Muscle of leg (tissue), 11 donors: ENCODE measurements around the gene CSGALNACT2. TPM values are rescaled to one million over a fixed set of nuclear protein-coding genes. Genes with fewer than 3 reads are reported as not detected.
A peak's percentile ranks its signal among the peaks of the same experiment; 100 is the strongest.
"Not testable (repeated sequence)": the region's sequence is repeated elsewhere in the genome, so short reads cannot be mapped to it uniquely, and the experiment has no call there.

Experiments used
- DNase-seq: peaks from one replicate; pipeline ENCODE4 v3.0.0; 2013
- H3K27ac ChIP-seq: one replicate; pipeline ENCODE4 v1.5.1; 2013; ENCODE audit warnings: mild to moderate bottlenecking, low read length, control low read depth
- H3K27me3 ChIP-seq: one replicate; pipeline ENCODE4 v1.6.1; 2013; ENCODE audit warnings: low read length; ENCODE audit not compliant: control insufficient read depth, insufficient read depth
- H3K36me3 ChIP-seq: one replicate; pipeline ENCODE4 v1.6.1; 2013; ENCODE audit warnings: low read length; ENCODE audit not compliant: control insufficient read depth, insufficient read depth
- H3K4me1 ChIP-seq: one replicate; pipeline ENCODE4 v1.6.1; 2013; ENCODE audit warnings: low read length; ENCODE audit not compliant: control insufficient read depth, insufficient read depth
- H3K4me3 ChIP-seq: one replicate; pipeline ENCODE4 v1.5.1; 2013; ENCODE audit warnings: low read length, control low read depth
- H3K9me3 ChIP-seq: replicated peaks from 2 replicates; pipeline ENCODE4 v1.6.1; 2013; ENCODE audit warnings: low read depth, low read length; ENCODE audit not compliant: control insufficient read depth
- WGBS: methylation state at CpG from one replicate; pipeline ENCODE4 v1.1.5; 2013; ENCODE audit warnings: missing lambda C conversion rate; ENCODE audit not compliant: insufficient coverage; 5-methylcytosine and 5-hydroxymethylcytosine counted together
- polyA plus RNA-seq, 8 donors: library from polyadenylated mRNA; unstranded; fragments of 120-200 nt; gene quantifications; one replicate each; pipeline versions ENCODE4 v1.2.1 to v1.2.3, GENCODE V29; 2013; ENCODE audit warnings: inconsistent platforms in 1 of 8, low replicate concordance in 1 of 8; ENCODE audit not compliant: insufficient read length in 8 of 8, insufficient read depth in 1 of 8
- total RNA-seq: library from RNA; stranded (reverse); fragments of 120-200 nt; gene quantifications from one replicate; pipeline ENCODE4 v1.2.4, GENCODE V29; 2013

The CSGALNACT2 gene
- total and polyA plus RNA-seq, 9 donors = 16.2 to 30.8 (median 23.0) TPM

DNA sequence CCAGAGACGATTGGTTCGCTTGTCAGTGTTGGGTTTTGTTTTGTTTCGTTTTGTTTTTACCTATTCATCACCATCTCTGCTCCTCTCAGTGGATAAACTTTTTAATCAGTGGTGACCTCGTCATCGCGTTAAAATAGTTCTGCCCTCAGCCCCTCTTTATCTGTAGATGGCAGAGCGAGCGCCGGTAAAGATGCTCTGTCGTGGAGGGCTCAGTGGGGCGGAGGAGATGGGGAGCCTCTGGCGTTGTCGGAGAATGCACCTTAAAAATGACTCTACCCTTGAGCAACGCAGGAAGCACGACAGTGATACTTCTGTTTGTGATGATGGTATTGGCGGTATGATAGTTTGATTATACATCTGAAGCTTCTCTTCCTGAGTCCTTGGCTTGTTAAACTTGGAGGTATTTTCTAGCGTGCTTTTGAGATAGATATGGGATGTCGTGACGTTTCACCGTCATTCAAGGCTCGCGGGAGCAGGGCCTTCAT lies 554 bp downstream of the CSGALNACT2 start:
- Histone ChIP-seq H3K36me3 (no peaks in the 10 kb centered on the region), H3K4me3 (peak overlapping the region; percentile 82), H3K27me3 (no peaks in the 10 kb centered on the region), H3K4me1 (peaks cover 15% of the 10 kb centered on the region), H3K9me3 (no peaks in the 10 kb centered on the region), H3K27ac (peak overlapping the region; percentile 94)
- DNase-seq = peak; percentile 55
- 0% methylated on average over 9 of the region's 22 CpGs for WGBS

DNA sequence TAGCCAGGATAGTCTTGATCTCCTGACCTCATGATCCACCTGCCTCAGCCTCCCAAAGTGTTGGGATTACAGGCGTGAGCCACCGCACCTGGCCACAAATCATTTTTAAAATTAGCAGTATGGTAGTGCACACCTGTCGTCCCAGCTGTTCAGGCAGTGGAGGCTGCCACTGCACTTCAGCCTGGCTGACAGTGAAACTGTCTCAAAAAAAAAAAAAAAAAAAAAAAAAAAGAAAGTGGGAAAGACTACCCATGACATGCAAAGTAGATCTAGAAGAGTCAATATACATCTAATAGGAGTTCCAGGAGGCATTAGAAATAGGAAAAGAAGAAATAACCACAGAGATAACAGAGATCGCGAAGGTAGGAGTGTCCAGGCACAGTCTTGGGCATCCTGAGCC lies 3.2 kb downstream of the CSGALNACT2 start:
- peaks cover 10% of the 10 kb centered on the region for H3K4me1 ChIP-seq
- H3K9me3 ChIP-seq = no peaks in the 10 kb centered on the region
- no peaks in the 10 kb centered on the region for H3K27me3 ChIP-seq
- no peak overlapping the region for H3K4me3 ChIP-seq
- no peaks in the 10 kb centered on the region for H3K36me3 ChIP-seq
- 81% methylated on average over 2 of the region's 5 CpGs for WGBS
- no peak overlapping the region for H3K27ac ChIP-seq
- DNase-seq = no peak

DNA sequence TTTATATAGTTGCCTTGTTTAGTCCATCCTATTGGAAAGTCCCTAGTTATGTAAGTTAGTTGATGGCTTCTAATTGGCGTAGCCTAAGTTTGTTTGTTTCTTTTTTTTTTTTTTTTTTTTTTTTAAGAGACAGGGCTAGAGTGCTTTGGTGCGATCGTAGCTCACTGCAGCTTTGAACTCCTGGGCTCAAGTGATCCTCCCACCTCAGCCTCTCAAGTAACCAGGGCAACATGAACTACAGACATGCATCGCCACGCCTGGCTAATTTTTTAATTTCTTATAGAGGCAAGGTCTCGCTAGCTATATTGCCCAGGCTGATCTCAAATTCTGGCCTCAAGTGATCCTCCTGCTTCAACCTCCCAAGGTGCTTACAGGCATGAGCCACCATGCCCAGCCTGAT lies 7.1 kb downstream of the CSGALNACT2 start:
- Histone ChIP-seq H3K27ac (no peak overlapping the region), H3K36me3 (no peaks in the 10 kb centered on the region), H3K4me3 (no peak overlapping the region), H3K27me3 (no peaks in the 10 kb centered on the region), H3K4me1 (no peaks in the 10 kb centered on the region), H3K9me3 (peaks cover 6% of the 10 kb centered on the region)
- DNase-seq = no peak
- WGBS = 84% methylated on average over 5 of the region's 6 CpGs

DNA sequence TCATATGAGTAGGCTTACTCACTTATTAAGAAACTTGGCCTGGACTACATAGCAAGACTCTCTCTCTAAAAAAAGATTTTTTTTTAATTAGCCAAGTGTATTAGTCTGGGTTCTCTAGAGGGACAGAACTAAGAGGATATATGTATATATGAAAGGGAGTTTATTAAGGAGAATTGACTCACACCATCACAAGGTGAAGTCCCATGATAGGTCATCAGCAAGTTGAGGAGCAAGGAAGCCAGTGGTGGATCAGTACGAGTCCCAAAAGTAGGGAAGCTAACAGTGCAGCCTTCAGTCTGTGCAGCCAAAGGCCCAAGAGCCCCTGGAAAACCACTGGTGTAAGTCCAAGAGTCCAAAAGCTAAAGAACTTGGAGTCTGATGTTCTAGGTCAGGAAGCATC lies 7.7 kb downstream of the CSGALNACT2 start:
- not testable (repeated sequence) for H3K4me1 ChIP-seq, H3K4me3 ChIP-seq, H3K36me3 ChIP-seq, H3K27me3 ChIP-seq, H3K27ac ChIP-seq, H3K9me3 ChIP-seq, DNase-seq
- WGBS = 82% methylated on average over 1 of the region's 1 CpG

DNA sequence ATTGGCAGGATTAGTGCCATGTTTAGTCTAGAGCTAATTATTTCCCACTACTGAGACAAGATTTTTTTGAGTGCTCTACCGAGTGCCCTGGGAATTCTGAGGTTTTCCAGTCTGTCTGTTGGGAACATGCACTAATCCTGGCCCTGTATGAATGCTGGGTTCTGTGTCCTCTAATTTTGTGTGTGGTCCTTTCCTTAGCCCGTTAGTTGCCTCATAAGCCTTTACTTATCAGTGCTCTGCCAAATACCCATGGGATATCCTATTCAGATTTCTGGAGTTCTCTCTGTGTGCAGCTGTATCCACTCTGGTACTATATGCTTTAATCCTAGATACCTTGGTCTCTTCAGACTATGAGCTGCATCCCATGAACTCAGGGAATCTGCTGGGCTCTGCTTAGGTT lies 13.1 kb downstream of the CSGALNACT2 start:
- no peaks in the 10 kb centered on the region for H3K27me3 ChIP-seq
- no peak overlapping the region for H3K4me3 ChIP-seq
- H3K9me3 ChIP-seq = peaks cover 6% of the 10 kb centered on the region
- H3K36me3 ChIP-seq = no peaks in the 10 kb centered on the region
- H3K4me1 ChIP-seq = peaks cover 4% of the 10 kb centered on the region
- WGBS = no CpG with 5 or more reads among the region's 2 CpGs
- no peak for DNase-seq
- H3K27ac ChIP-seq = no peak overlapping the region

DNA sequence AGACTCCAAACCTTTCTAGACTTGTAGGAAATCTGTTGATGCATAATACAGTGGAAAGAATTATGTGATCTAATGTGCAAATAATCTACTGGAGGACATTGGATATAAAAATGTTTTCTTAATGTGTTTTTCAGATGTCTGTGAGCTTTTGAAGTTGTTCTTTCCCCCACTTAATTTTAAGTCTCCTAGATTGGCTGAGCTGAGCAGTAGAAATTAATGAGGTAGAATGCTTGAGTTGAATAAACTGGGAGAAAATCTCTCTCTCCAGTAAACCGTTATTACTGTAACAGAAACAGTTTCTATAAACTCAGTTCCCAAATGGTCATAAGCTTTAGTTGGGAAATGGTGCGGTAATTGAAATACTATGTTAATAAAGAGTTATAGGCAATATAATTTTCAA lies 15.7 kb downstream of the CSGALNACT2 start:
- DNase-seq = peak; percentile 80
- Histone ChIP-seq H3K27me3 (no peaks in the 10 kb centered on the region), H3K36me3 (no peaks in the 10 kb centered on the region), H3K4me3 (no peak overlapping the region), H3K4me1 (peaks cover 4% of the 10 kb centered on the region), H3K27ac (no peak overlapping the region), H3K9me3 (peaks cover 4% of the 10 kb centered on the region)
- WGBS = no CpG with 5 or more reads among the region's 2 CpGs

DNA sequence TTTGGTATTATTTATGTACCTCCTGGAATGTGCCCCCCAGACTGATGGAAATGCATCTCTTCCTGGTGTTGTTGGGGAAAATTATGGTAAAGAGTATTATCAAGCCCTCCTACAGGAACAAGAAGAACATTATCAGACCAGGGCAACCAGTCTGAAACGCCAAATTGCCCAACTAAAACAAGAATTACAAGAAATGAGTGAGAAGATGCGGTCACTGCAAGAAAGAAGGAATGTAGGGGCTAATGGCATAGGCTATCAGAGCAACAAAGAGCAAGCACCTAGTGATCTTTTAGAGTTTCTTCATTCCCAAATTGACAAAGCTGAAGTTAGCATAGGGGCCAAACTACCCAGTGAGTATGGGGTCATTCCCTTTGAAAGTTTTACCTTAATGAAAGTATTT lies 17.0 kb downstream of the CSGALNACT2 start:
- Histone ChIP-seq H3K27me3 (no peaks in the 10 kb centered on the region), H3K9me3 (no peaks in the 10 kb centered on the region), H3K4me3 (no peak overlapping the region), H3K27ac (no peak overlapping the region), H3K4me1 (peaks cover 4% of the 10 kb centered on the region), H3K36me3 (no peaks in the 10 kb centered on the region)
- no CpG with 5 or more reads among the region's 2 CpGs for WGBS
- no peak for DNase-seq

DNA sequence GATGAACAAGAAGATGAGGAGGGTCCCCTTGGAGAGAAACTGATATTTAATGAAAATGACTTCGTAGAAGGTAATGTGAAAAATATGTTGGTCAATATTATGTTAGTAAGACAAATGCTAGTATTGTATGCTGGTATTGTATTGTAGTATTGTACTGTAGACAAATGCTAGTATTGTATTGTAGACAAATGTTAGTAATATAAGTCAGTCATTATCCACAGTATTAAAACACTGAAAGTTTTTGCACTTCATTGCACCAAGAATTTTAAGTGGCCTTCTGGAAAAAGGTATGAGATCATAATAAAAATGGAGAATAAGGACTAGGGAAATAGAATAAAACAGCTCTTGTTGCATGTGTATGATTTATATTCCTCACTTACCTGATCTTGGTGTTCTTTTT lies 17.5 kb downstream of the CSGALNACT2 start:
- Histone ChIP-seq H3K9me3 (no peaks in the 10 kb centered on the region), H3K27me3 (no peaks in the 10 kb centered on the region), H3K4me3 (no peak overlapping the region), H3K4me1 (peaks cover 4% of the 10 kb centered on the region), H3K36me3 (no peaks in the 10 kb centered on the region), H3K27ac (no peak overlapping the region)
- WGBS = 100% methylated on average over 1 of the region's 1 CpG
- DNase-seq = no peak

DNA sequence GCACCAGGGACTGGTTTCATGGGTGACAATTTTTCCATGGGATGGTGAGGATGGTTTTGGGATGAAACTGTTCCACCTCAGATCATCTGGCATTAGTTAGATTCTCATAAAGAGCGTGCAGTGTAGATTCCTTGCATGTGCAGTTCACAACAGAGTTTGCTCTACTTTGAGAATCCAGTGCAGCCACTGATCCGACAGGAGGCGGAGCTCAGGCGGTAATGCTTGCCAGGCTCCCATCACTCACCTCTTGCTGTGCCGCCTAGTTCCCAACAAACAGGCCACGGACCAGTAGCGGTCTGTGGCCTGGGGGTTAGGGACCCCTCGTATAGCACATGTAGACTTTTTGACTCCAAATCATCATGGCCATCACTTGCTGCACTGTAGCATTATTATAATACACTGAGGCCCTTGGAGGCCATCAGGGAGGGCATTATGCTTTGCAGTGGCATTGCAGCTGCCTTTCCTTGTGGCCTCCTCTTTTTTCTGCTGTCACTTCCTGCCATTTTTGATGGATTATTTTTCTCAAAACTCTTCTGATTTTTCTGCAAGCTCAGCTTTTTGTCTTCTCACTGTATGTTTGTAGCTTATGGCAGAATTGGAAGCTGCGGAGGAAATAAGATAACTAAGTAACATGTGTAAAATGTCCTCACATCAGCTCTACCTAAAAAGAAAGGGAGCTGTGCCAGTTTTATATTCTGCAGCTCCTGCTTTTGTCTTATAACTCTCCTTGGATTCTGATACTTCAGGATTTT lies 18.5 kb downstream of the CSGALNACT2 start:
- 35% methylated on average over 7 of the region's 9 CpGs for WGBS
- DNase-seq = no peak
- H3K4me1 ChIP-seq = no peaks in the 10 kb centered on the region

DNA sequence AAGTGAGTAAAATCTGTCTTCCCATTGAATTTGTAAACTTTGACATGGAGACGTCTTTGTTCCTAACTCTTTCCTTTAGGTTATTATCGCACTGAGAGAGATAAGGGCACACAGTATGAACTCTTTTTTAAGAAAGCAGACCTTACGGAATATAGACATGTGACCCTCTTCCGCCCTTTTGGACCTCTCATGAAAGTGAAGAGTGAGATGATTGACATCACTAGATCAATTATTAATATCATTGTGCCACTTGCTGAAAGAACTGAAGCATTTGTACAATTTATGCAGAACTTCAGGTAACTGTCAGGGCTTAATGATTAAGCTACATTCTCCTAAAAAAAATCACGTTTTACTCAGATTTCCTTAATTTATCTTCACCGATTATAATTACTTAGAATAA lies 20.4 kb downstream of the CSGALNACT2 start:
- no peak overlapping the region for H3K27ac ChIP-seq
- WGBS = no CpG with 5 or more reads among the region's 6 CpGs
- DNase-seq = no peak
- H3K4me3 ChIP-seq = no peak overlapping the region
- peaks cover 17% of the 10 kb centered on the region for H3K36me3 ChIP-seq
- H3K9me3 ChIP-seq = no peaks in the 10 kb centered on the region
- H3K27me3 ChIP-seq = no peaks in the 10 kb centered on the region
- H3K4me1 ChIP-seq = no peaks in the 10 kb centered on the region

More for the DNA sequence above, 18.5 kb downstream of the CSGALNACT2 start:
- H3K9me3 ChIP-seq = no peaks in the 10 kb centered on the region
- no peaks in the 10 kb centered on the region for H3K27me3 ChIP-seq
- H3K27ac ChIP-seq = no peak overlapping the region
- no peak overlapping the region for H3K4me3 ChIP-seq
- peaks cover 6% of the 10 kb centered on the region for H3K36me3 ChIP-seq
